ENCODE measurements around the gene SLC22A25.

DNA sequence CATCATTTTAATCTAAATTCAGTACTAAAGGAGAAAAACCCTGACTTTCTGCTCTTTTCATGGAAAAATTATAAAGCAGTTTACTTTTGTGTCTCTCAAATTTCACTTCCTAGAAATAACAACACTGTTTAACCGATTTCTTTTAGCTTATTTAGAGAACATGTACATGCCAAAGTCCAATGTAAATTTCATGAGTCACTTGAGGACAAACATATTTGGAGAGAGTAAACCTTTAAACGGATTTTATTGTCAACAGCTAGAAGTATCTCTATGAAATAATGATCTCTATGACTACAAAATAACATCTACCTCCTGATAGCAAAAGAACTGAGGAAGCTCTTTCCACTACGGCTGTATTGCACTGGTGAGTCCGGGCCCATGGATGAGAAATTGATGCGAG lies 46.3 kb upstream of the SLC22A25 start:
- no peak for TF ChIP-seq EZH2phosphoT487 (IDR thresholded peaks at IDR 0.05; ENCODE audit: borderline replicate concordance, low read length)
- TF ChIP-seq, protein P1, sequence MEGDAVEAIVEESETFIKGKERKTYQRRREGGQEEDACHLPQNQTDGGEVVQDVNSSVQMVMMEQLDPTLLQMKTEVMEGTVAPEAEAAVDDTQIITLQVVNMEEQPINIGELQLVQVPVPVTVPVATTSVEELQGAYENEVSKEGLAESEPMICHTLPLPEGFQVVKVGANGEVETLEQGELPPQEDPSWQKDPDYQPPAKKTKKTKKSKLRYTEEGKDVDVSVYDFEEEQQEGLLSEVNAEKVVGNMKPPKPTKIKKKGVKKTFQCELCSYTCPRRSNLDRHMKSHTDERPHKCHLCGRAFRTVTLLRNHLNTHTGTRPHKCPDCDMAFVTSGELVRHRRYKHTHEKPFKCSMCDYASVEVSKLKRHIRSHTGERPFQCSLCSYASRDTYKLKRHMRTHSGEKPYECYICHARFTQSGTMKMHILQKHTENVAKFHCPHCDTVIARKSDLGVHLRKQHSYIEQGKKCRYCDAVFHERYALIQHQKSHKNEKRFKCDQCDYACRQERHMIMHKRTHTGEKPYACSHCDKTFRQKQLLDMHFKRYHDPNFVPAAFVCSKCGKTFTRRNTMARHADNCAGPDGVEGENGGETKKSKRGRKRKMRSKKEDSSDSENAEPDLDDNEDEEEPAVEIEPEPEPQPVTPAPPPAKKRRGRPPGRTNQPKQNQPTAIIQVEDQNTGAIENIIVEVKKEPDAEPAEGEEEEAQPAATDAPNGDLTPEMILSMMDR (IDR thresholded peaks at IDR 0.05; ENCODE audit: low read depth, low read length, poor library complexity, severe bottlenecking): no peak

All from DOHH2 (cell line).